CD4-positive, CD25-positive, alpha-beta regulatory T cell (primary cell): Measurements from ENCODE around the gene NSG1. TPM values are rescaled to one million over a fixed set of nuclear protein-coding genes. Genes with fewer than 3 reads are reported as not detected.

Source experiments
- ATAC-seq, 2 donors: fragments of 150-1000 bp; cut with Tn5 transposase; one replicate each; pipeline ENCODE4 v1.10.0; 2021; ENCODE audit warnings: low read depth in 2 of 2, moderate number of reproducible peaks in 2 of 2, moderate library complexity in 1 of 2
- DNase-seq, 3 donors: peaks; one replicate each; pipeline versions ENCODE4 v3.0.0 to v3.0.0-alpha.2; 2012 to 2022; ENCODE audit warnings: mixed read lengths in 1 of 3
- H3K27ac ChIP-seq: one replicate; pipeline ENCODE4 v1.7.0; 2013; ENCODE audit warnings: mild to moderate bottlenecking, low read length; ENCODE audit not compliant: insufficient read depth, poor library complexity, severe bottlenecking
- H3K27me3 ChIP-seq: one replicate; pipeline ENCODE4 v1.7.0; 2013; ENCODE audit warnings: low read length; ENCODE audit not compliant: control insufficient read depth, insufficient read depth
- H3K36me3 ChIP-seq: one replicate; pipeline ENCODE4 v1.7.0; 2013; ENCODE audit warnings: mild to moderate bottlenecking, low read length, moderate library complexity; ENCODE audit not compliant: control insufficient read depth, insufficient read depth
- H3K4me1 ChIP-seq: 2 replicates; pipeline ENCODE4 v1.7.0; 2013; ENCODE audit warnings: mild to moderate bottlenecking, low read length; ENCODE audit not compliant: insufficient read depth, control insufficient read depth, poor library complexity, severe bottlenecking
- H3K4me3 ChIP-seq: one replicate; pipeline ENCODE4 v1.7.0; 2013; ENCODE audit warnings: low read depth, mild to moderate bottlenecking, low read length, moderate library complexity
- H3K9me3 ChIP-seq, 2 experiments: 1 replicate in 1 of 2; 2 replicates in 1 of 2; pipeline ENCODE4 v1.7.0; 2013; ENCODE audit warnings: low read length in 2 of 2, mild to moderate bottlenecking in 1 of 2, moderate library complexity in 1 of 2; ENCODE audit not compliant: control insufficient read depth in 2 of 2
- H3K27ac Mint-ChIP-seq, 3 donors: one replicate each; pipeline ENCODE4 v1.8.0; 2020 to 2022; ENCODE audit warnings: mild to moderate bottlenecking in 3 of 3, mixed read lengths in 3 of 3, moderate library complexity in 2 of 3
- H3K27me3 Mint-ChIP-seq: one replicate; pipeline ENCODE4 v1.8.0; 2022; ENCODE audit warnings: mild to moderate bottlenecking, mixed read lengths
- H3K36me3 Mint-ChIP-seq: one replicate; pipeline ENCODE4 v1.8.0; 2020; ENCODE audit warnings: mixed read lengths
- H3K4me1 Mint-ChIP-seq, 4 donors: one replicate each; pipeline ENCODE4 v1.8.0; 2020 to 2022; ENCODE audit warnings: mixed read lengths in 4 of 4, mild to moderate bottlenecking in 1 of 4
- H3K4me3 Mint-ChIP-seq, 4 donors: one replicate each; pipeline ENCODE4 v1.8.0; 2020 to 2022; ENCODE audit warnings: mild to moderate bottlenecking in 4 of 4, mixed read lengths in 4 of 4, moderate library complexity in 3 of 4
- H3K9me3 Mint-ChIP-seq, 7 donors: one replicate each; pipeline ENCODE4 v1.8.0; 2020 to 2022; ENCODE audit warnings: mixed read lengths in 7 of 7, mild to moderate bottlenecking in 3 of 7, moderate library complexity in 2 of 7
- polyA plus RNA-seq, 4 donors: library from polyadenylated mRNA; unstranded; fragments of 300-500 nt; fragmentation: Illumina TruSeq; gene quantifications; one replicate each; pipeline ENCODE4 v1.2.3, GENCODE V29; 2021
- total RNA-seq: library from RNA; stranded (reverse); gene quantifications from one replicate; pipeline ENCODE4 v1.2.3, GENCODE V29; 2022

Gene NSG1
- total and polyA plus RNA-seq, 5 donors from 2014 or later: 0.62 to 4.6 (median 2.6) TPM

- Histone ChIP-seq H3K27me3 (no peaks in the 10 kb centered on the region), H3K4me1 (no peaks in the 10 kb centered on the region), H3K36me3 (peaks cover 20% of the 10 kb centered on the region), H3K9me3 (no peaks in the 10 kb centered on the region), H3K27ac (no peak overlapping the region), H3K4me3 (no peak overlapping the region)
- ATAC-seq (no peak), DNase-seq (no peak)
- Mint-ChIP-seq H3K27me3 (no peaks in the 10 kb centered on the region), H3K27ac (no peak overlapping the region), H3K9me3 (no peaks in the 10 kb centered on the region), H3K4me3 (no peak overlapping the region), H3K36me3 (peaks cover 40% of the 10 kb centered on the region), H3K4me1 (peaks cover 0 to 7% (median 2%) of the 10 kb centered on the region in 4 donors)
Measured at GRCh38 chr4:4439782-4440181, 52.9 kb downstream of the NSG1 start.

- H3K9me3 Mint-ChIP-seq: no peaks in the 10 kb centered on the region
- no peaks in the 10 kb centered on the region for H3K4me1 ChIP-seq
- no peak overlapping the region for H3K4me3 ChIP-seq
- no peak for ATAC-seq
- no peaks in the 10 kb centered on the region for H3K27me3 Mint-ChIP-seq
- no peak for DNase-seq
- peaks cover 35% of the 10 kb centered on the region for H3K36me3 Mint-ChIP-seq
- H3K9me3 ChIP-seq: no peaks in the 10 kb centered on the region
- no peaks in the 10 kb centered on the region for H3K27me3 ChIP-seq
- H3K27ac ChIP-seq: no peak overlapping the region
- peak overlapping the region in 1 of 3 donors; percentile 65 for H3K27ac Mint-ChIP-seq
- peaks cover 0 to 7% (median 2%) of the 10 kb centered on the region in 4 donors for H3K4me1 Mint-ChIP-seq
- H3K36me3 ChIP-seq: peaks cover 18% of the 10 kb centered on the region
- H3K4me3 Mint-ChIP-seq: no peak overlapping the region
Measured at GRCh38 chr4:4440333-4441061, 53.6 kb downstream of the NSG1 start.

- no peaks in the 10 kb centered on the region for H3K27me3 ChIP-seq
- Mint-ChIP-seq H3K36me3 (peaks cover 19% of the 10 kb centered on the region), H3K9me3 (no peaks in the 10 kb centered on the region), H3K27me3 (no peaks in the 10 kb centered on the region), H3K27ac (no peak overlapping the region), H3K4me1 (peaks cover 0 to 7% (median 2%) of the 10 kb centered on the region in 4 donors), H3K4me3 (no peak overlapping the region)
- no peaks in the 10 kb centered on the region for H3K4me1 ChIP-seq
- ATAC-seq (no peak), DNase-seq (no peak)
- H3K27ac ChIP-seq: no peak overlapping the region
- H3K4me3 ChIP-seq: no peak overlapping the region
- H3K9me3 ChIP-seq: no peaks in the 10 kb centered on the region
- H3K36me3 ChIP-seq: peaks cover 2% of the 10 kb centered on the region
Measured at GRCh38 chr4:4443821-4444220, 56.9 kb downstream of the NSG1 start.

- Histone ChIP-seq H3K4me1 (no peaks in the 10 kb centered on the region), H3K36me3 (peaks cover 2% of the 10 kb centered on the region), H3K4me3 (no peak overlapping the region), H3K9me3 (no peaks in the 10 kb centered on the region), H3K27me3 (no peaks in the 10 kb centered on the region), H3K27ac (no peak overlapping the region)
- H3K27me3 Mint-ChIP-seq: no peaks in the 10 kb centered on the region
- peaks cover 0 to 7% (median 0%) of the 10 kb centered on the region in 4 donors for H3K4me1 Mint-ChIP-seq
- no peaks in the 10 kb centered on the region for H3K9me3 Mint-ChIP-seq
- H3K36me3 Mint-ChIP-seq: peaks cover 19% of the 10 kb centered on the region
- H3K4me3 Mint-ChIP-seq: no peak overlapping the region
- no peak overlapping the region for H3K27ac Mint-ChIP-seq
- no peak for DNase-seq
- no peak for ATAC-seq
Measured at GRCh38 chr4:4446434-4446833, 59.5 kb downstream of the NSG1 start.

- Histone ChIP-seq H3K4me3 (no peak overlapping the region), H3K9me3 (no peaks in the 10 kb centered on the region), H3K36me3 (peaks cover 52% of the 10 kb centered on the region), H3K27ac (no peak overlapping the region), H3K27me3 (no peaks in the 10 kb centered on the region), H3K4me1 (no peaks in the 10 kb centered on the region)
- peaks cover 0 to 9% (median 7%) of the 10 kb centered on the region in 4 donors for H3K4me1 Mint-ChIP-seq
- DNase-seq: no peak
- H3K9me3 Mint-ChIP-seq: no peaks in the 10 kb centered on the region
- no peak overlapping the region for H3K27ac Mint-ChIP-seq
- H3K4me3 Mint-ChIP-seq: no peak overlapping the region
- H3K36me3 Mint-ChIP-seq: peaks cover 76% of the 10 kb centered on the region
- ATAC-seq: no peak
- H3K27me3 Mint-ChIP-seq: no peaks in the 10 kb centered on the region
Measured at GRCh38 chr4:4455210-4455865, 68.4 kb downstream of the NSG1 start.

- Mint-ChIP-seq H3K36me3 (peaks cover 76% of the 10 kb centered on the region), H3K9me3 (no peaks in the 10 kb centered on the region), H3K27ac (no peak overlapping the region), H3K4me1 (peaks cover 2 to 18% (median 10%) of the 10 kb centered on the region in 4 donors), H3K4me3 (no peak overlapping the region), H3K27me3 (no peaks in the 10 kb centered on the region)
- Histone ChIP-seq H3K4me3 (no peak overlapping the region), H3K27ac (no peak overlapping the region), H3K36me3 (peaks cover 52% of the 10 kb centered on the region), H3K4me1 (peaks cover 9% of the 10 kb centered on the region), H3K9me3 (no peaks in the 10 kb centered on the region), H3K27me3 (no peaks in the 10 kb centered on the region)
- no peak for DNase-seq
- ATAC-seq: no peak
Measured at GRCh38 chr4:4456351-4456750, 69.4 kb downstream of the NSG1 start.

GRCh38 chr4:4456816-4457578, 70.1 kb downstream of the NSG1 start:
- Mint-ChIP-seq H3K4me1 (peaks cover 9 to 25% (median 16%) of the 10 kb centered on the region in 4 donors), H3K4me3 (no peak overlapping the region), H3K27ac (no peak overlapping the region), H3K36me3 (peaks cover 70% of the 10 kb centered on the region), H3K9me3 (no peaks in the 10 kb centered on the region), H3K27me3 (no peaks in the 10 kb centered on the region)
- Histone ChIP-seq H3K4me1 (peaks cover 16% of the 10 kb centered on the region), H3K9me3 (no peaks in the 10 kb centered on the region), H3K4me3 (no peak overlapping the region), H3K27ac (no peak overlapping the region), H3K27me3 (no peaks in the 10 kb centered on the region), H3K36me3 (peaks cover 52% of the 10 kb centered on the region)
- ATAC-seq: no peak
- DNase-seq: no peak
